ENCODE measurements around the gene ACOT4.
"Not testable (repeated sequence)": the region's sequence is repeated elsewhere in the genome, so short reads cannot be mapped to it uniquely, and the experiment has no call there.

ACOT4 gene, protein sequence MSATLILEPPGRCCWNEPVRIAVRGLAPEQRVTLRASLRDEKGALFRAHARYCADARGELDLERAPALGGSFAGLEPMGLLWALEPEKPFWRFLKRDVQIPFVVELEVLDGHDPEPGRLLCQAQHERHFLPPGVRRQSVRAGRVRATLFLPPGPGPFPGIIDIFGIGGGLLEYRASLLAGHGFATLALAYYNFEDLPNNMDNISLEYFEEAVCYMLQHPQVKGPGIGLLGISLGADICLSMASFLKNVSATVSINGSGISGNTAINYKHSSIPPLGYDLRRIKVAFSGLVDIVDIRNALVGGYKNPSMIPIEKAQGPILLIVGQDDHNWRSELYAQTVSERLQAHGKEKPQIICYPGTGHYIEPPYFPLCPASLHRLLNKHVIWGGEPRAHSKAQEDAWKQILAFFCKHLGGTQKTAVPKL

DNA sequence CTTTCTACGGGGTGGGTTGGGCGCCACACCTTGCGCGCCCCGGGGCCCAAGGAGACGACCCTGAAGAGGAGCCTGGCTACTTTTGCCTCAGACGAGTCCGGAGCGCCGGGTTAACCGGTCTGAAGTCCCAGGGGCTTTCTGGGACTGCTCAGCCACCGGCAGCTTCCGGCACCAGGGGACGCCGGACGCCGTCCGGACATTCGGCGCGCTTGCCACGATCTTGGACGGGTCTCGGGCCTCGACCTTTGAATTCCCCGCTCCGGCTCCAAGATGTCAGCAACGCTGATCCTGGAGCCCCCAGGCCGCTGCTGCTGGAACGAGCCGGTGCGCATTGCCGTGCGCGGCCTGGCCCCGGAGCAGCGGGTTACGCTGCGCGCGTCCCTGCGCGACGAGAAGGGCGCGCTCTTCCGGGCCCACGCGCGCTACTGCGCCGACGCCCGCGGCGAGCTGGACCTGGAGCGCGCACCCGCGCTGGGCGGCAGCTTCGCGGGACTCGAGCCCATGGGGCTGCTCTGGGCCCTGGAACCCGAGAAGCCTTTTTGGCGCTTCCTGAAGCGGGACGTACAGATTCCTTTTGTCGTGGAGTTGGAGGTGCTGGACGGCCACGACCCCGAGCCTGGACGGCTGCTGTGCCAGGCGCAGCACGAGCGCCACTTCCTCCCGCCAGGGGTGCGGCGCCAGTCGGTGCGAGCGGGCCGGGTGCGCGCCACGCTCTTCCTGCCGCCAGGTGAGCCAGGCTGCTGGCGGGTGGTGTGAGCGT, at the start of gene ACOT4:
TSS of gene ACOT4 (plus strand) at position 184 of the 760 bp plus-strand sequence. CDS start at position 271, 87 bp downstream.
- no peak for DNase-seq

DNA sequence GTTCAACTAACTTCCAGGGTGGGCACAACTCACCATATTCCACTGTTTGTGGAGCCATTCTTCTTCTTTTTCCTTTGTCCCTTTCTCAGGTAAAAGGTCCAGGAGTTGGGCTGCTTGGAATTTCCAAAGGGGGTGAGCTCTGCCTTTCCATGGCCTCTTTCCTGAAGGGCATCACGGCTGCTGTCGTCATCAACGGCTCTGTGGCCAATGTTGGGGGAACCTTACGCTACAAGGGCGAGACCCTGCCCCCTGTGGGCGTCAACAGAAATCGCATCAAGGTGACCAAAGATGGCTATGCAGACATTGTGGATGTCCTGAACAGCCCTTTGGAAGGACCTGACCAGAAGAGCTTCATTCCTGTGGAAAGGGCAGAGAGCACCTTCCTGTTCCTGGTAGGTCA, 48.7 kb upstream of the ACOT4 start:
- not testable (repeated sequence) for DNase-seq

DNA sequence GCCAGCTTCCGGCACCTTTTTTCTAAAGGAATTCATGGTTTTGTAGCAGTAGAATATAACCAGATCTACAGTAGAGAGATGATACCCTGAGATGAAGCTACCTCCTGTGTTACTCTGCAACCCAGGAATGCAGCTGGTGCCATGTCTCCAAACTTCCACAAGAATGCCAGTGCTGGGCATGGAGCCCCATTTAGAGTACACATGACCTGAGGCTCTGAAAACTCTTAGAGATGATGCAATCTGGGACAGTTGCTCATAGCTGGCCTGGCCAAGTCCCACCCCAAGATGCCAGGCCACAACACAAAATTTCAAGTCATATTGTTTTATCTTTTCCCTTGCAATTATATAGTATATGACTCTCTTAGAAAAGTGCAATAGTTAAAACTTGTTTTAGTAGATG, 46.3 kb upstream of the ACOT4 start:
- DNase-seq, result not testable (repeated sequence)

DNA sequence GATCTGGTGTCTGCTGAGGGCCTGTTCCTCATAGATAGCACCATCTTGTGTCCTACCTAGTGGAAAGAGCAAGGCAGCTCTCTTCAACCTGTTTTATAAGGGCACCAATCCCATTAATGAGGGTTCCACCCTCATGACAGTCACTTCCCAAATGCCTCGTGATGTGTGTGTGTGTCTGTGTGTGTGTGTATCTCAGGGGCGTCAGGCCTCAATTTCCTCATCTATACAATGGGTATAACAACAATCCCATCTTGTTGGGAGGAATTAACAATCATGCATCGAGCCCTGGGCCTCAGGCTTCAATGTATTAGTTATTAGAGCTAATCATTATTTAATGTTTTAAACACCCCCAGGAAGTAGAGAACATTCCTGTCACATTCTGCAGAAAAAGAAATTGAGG, 42.6 kb upstream of the ACOT4 start:
- not testable (repeated sequence) for DNase-seq

DNA sequence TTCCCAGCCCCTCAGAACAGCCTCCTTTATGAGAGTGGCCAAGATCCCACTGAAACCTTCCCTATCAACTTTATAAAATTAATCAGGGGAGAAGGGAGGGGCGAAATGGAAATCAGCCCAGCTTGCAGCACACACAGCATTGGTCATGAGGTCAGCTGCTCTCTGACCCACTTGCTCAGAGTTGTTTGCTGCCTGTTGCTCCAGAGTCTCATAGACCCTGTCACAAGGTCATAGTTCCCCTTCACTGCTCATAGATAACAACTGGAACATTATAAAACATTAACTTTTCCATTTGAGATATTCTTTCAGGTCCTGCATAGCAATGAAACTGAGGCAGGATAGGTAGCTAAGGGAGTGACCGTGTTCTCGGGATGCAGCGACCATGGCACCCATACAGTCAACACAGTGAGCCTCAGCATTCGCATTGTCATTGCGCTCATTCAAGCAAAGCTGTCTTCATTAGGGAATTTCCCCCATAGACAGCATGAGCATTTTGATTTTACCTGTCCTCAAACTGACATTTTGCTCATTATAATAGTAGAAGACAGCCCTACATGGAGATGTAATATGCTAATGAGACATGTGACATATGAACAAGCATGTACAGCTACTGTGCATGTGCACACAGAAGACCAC, 41.7 kb upstream of the ACOT4 start:
- DNase-seq, result not testable (repeated sequence)

DNA sequence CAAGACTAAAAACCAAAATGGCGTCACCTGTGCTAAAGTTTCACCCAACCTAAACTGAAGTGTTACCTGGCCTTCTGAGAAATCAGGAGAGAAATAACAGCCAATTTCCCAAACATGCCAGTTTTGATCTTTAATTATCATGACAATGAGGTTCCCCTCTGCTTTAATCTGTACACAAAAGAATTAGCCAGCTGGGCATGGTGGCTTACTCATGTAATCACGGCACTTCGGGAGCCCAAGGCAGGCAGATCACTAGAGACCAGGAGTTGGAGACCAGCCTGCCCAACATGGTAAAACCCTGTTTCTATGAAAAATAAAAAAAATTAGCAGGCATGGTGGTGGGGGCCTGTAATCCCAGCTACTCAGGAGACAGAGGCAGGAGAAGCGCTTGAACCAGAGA, 37.8 kb upstream of the ACOT4 start:
- DNase-seq, result no peak

DNA sequence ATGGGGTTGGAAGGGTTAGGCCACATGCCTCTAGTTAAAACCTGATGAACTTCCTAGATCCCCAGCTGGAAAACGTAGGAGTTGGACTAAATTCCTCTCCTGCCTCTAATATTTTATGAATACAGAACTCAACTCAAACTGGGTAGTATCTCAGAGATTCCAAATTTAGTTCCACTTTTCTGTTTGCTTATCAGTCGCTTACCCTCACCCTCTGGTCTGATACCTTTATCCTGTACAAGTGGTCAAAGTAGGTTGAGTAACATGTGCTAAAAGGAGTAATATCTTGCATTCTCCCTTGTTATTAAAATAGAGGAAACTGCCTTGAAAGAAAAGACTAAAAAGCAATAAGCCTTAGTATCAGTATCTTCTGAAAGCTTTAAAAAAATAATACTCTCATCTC, 34.5 kb upstream of the ACOT4 start:
- DNase-seq, result not testable (repeated sequence)

DNA sequence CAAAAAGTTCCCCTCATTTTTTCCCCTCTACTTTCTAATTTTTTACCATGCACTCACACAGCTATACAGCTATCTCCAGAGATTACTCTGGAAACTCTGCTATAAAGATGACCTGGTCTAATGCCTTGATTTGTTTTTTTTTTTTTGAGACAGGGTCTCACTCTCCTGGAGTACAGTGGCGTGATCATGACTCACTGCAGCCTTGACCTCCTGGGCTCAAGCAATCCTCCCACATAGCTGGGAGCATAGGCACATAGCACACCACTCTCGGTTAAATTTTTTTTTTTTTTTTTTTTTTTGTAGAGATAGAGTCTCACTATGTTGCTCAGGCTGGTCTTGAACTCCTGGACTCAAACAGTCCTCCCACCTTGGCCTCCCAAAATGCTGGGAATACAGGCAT, 33.4 kb upstream of the ACOT4 start:
- not testable (repeated sequence) for DNase-seq

DNA sequence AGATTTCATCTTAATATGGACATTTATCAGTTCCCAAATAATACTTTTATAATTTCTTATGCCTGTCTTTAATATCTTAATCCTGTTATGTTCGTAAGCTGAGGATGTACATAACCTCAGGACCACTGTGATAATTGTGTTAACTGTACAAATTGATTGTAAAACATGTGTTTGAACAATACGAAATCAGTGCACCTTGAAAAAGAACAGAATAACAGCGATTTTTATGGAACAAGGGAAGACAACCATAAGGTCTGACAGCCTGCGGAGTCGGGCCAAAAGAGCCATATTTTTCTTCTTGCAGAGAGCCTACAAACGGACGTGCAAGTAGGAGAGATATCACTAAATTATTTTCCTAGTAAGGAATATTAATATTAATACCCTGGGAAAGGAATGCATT, 29.4 kb upstream of the ACOT4 start:
- not testable (repeated sequence) for DNase-seq

DNA sequence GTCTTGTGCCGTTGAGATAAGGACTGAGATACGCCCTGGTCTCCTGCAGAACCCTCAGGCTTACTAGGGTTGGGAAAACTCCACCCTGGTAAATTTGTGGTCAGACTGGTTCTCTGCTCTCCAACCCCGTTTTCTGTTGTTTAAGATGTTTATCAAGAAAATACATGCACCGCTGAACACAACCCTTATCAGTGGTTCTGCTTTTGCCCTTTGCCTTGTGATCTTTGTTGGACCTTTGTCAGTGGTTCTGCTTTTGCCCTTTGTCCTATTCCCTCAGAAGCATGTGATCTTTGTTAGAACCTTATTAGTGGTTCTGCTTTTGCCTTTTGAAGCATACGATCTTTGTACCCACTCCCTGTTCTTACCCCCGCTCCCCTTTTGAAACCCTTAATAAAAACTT, 29.0 kb upstream of the ACOT4 start:
- DNase-seq, result not testable (repeated sequence)

DNA sequence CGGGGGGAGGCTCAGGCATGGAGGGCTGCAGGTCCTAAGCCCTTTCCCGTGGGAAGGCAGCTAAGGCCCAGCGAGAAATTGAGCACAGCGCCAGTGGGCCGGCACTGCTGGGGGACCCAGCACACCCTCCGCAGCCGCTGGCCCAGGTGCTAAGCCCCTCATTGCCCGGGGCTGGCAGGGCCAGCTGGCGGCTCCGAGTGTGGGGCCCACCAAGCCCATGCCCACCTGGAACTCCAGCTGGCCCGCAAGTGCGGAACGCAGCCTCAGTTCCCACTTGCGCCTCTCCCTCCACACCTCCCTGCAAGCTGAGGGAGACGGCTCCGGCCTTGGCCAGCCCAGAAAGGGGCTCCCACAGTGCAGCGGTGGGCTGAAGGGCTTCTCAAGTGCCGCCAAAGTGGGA, 25.2 kb upstream of the ACOT4 start:
- DNase-seq, result not testable (repeated sequence)

DNA sequence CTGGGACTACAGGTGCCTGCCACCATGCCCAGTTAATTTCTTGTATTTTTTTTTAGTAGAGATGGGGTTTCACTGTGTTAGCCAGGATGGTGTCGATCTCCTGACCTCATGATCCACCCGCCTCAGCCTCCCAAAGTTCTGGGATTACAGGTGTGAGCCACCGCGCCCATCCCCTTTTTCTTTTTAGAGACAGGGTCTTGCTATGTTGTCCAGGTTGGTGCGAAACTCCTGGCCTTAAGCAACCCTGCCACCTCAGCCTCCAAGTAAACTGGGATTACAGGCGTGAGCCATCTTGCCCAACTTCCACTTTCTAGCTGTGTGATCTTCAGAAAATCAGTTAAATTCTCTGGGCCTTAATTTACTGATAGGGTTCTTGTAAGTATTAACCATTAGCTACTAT, 24.7 kb upstream of the ACOT4 start:
- not testable (repeated sequence) for DNase-seq

DNA sequence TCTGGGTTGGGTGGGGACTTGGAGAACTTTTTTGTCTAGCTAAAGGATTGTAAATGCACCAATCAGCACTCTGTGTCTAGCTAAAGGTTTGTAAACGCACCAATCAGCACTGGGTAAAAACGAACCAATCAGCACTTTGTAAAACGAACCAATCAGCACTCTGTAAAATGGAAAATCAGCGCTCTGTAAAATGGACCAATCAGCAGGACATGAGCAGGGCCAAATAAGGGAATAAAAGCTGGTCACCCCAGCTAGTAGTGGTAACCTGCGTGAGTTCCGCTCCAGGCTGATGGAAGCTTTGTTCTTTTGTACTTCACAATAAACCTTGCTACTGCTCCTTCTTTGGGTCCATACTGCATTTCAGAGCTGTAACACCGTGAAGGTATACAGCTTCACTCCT, 24.3 kb upstream of the ACOT4 start:
- no peak for DNase-seq

DNA sequence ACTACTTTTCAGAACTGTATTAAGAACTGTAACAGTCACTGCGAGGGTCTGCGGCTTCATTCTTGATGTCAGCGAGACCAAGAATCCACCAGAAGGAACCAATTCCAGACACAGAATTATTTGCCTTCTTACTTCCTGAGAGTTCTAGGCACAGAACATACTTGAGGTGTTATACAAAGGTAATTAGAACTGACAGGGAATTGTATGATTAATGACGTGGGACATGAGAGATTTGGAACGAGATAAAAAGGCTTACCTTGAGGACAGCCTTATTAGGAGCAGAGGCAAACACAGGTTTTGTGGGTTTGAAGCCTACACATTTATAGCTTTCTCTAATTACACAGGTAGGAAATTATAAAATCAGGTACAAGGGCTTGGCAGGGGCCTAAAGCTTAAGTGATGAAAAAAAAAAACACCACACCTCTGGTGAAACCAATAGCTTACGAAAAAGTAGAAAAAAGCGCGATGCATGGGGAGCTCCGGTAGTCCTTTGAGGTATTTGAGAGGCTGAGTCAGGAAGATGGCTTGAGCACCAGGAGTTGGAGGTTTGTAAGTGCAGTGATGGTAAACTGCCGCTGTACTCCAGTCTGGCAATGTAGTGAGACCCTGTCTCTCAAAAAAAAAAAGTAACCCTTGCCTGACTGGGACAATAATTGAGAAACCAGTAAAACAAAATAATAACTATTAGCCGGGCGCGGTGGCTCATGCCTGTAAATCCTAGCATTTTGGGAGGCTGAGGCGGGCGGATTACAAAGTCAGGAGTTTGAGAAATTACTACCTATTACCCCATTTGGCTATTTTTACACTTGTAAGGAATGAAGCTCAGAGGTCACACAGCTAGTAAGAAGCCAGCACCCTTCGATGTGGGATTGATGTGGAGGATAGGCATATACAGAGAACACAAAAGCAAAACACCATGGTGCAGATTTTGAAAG, 23.5 kb upstream of the ACOT4 start:
- DNase-seq, result peak; percentile 3

DNA sequence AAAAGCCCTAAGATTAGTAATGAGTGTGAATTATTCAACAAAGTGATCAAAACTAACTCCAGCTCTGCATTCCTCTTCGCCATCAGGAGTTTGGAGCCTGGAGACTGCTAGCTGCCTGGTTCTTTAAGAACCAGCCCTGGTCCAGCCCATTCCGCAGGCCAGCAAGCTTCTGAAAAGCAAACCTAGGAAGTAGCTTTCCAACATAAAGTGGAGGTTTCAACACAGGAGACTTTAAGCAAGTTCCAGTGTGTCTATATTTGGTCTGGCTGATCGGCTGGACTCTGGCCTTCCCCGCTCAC, 22.8 kb upstream of the ACOT4 start:
- DNase-seq, result not testable (repeated sequence)

DNA sequence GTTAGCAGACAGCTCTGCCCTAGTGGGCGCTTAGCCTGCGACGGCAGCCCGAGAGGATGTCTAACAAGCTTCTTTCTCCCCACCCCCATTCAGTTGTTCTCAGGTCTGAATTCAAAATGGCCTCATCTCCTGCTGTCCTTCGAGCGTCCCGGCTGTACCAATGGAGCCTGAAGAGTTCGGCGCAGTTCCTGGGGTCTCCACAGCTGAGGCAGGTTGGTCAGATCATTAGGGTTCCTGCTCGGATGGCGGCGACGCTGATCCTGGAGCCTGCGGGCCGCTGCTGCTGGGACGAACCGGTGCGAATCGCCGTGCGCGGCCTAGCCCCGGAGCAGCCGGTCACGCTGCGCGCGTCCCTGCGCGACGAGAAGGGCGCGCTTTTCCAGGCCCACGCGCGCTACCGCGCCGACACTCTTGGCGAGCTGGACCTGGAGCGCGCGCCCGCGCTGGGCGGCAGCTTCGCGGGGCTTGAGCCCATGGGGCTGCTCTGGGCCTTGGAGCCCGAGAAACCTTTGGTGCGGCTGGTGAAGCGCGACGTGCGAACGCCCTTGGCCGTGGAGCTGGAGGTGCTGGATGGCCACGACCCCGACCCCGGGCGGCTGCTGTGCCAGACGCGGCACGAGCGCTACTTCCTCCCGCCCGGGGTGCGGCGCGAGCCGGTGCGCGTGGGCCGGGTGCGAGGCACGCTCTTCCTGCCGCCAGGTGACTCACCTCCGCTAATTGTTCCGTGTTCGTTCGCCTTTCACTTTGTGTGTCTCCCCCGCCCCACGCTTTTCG, 22.3 kb upstream of the ACOT4 start, which contains the start of gene ACOT2:
TSS of gene ACOT2 (plus strand) at position 29 of the 774 bp plus-strand sequence. CDS start at position 57, 28 bp downstream.
- DNase-seq, result peak; percentile 81

DNA sequence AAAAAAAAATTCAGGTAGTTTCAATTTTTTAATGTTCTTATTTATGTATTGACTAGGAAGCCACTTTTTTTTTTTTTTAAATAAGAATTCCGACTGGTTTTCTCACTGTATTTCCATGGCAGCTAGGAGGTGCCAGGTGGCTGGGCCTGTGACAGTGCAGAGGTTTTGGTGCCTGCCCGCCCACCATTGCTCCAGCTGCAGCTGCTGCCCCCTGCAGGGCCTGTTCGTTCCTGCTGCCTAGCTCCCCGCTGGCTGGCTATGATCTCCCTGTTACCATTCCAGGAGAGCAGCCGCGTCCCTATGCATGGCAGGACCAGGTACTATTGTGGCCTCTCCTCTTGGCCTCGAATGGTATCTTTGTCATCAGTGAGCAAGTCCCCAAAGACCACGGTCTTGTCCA, 20.8 kb upstream of the ACOT4 start:
- DNase-seq, result peak; percentile 24

DNA sequence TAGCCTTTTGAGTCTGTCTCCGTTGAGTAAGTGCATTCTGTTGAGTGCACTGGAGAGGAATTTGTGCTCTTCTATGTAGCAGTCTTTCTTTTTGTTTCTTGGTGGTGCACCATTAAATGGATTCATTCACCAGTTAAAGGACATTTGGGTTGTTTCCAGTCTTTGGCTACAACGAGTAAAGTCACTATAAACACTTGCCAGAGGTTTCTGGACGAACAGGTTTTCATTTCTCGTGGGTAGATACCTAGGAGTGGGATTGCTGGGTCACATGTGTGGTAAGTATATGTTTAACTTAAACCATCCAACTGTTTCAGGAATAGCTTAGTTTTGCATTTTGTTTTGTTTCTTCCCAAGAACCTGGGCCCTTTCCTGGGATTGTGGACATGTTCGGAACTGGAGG, 18.6 kb upstream of the ACOT4 start:
- DNase-seq, result not testable (repeated sequence)

DNA sequence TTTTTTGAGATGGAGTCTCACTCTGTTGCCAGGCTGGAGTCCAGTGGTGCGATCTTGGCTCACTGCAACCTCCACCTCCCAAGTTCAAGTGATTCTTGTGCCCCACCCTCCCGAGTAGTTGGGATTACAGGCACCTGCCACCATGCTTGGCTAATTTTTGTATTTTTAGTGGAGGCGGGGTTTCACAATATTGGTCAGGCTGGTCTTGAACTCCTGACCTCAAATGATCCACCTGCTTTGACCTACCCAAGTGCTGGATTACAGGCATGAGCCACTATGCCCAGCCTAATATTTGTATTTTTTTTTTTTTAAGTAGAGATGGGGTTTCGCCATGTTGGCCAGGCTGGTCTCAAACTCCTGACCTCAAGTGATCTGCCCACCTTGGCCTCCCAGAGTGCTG, 17.9 kb upstream of the ACOT4 start:
- DNase-seq, result not testable (repeated sequence)

DNA sequence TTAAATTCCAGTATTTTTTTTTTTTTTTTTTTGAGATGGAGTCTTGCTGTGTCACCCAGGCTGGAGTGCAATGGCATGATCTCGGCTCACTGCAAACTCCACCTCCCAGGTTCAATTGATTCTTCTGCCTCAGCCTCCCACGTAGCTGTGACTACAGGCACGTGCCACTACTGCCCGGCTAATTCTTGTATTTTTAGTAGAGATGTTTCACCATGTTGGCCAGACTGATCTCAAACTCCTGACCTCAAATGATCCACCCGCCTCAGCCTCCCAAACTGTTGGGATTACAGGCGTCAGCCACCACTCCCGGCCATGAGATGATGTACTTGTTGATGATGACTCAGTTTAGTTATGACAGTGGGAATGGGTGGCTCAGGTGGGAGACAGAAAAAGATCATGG, 17.4 kb upstream of the ACOT4 start:
- DNase-seq, result not testable (repeated sequence)

DNA sequence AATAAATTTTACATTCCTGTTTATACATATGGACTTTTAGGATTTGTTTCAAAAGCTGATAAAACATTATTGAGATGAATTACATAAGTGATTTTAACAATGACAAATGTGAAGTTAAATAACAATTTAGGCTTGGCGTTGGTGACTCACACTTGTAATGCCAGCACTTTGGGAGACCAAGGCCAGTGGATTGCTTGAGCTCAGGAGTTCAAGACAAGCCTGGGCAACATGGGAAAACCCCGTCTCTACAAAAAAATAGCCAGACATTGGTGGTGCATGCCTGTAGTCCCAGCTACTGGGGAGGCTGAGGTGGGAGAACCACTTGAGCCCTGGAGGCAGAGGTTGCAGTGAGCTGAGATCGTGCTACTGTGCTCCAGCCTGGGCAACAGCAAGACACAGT, 15.3 kb upstream of the ACOT4 start:
- DNase-seq, result no peak

DNA sequence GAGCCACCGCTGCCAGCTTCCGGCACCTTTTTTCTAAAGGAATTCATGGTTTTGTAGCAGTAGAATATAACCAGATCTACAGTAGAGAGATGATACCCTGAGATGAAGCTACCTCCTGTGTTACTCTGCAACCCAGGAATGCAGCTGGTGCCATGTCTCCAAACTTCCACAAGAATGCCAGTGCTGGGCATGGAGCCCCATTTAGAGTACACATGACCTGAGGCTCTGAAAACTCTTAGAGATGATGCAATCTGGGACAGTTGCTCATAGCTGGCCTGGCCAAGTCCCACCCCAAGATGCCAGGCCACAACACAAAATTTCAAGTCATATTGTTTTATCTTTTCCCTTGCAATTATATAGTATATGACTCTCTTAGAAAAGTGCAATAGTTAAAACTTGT, 14.5 kb upstream of the ACOT4 start:
- not testable (repeated sequence) for DNase-seq

Measured in NCI-H2227 treated with DMSO at 0.1 percent for 48 hours (cell line).